HCT116 (cell line): ENCODE results near the gene OR10H2. TPM values are rescaled to one million over a fixed set of nuclear protein-coding genes. Genes with fewer than 3 reads are reported as not detected.
"Not testable (repeated sequence)": the region's sequence is repeated elsewhere in the genome, so short reads cannot be mapped to it uniquely, and the experiment has no call there.

Source experiments
- ATAC-seq: fragments of 200-7000 bp; cut with Tn5 transposase; 2 replicates; pipeline ENCODE4 v1.9.1; 2020; ENCODE audit warnings: mild to moderate bottlenecking, moderate library complexity
- BruUV-seq: library from RNA; stranded (reverse); fragments of 400-500 nt; replicated peaks from 2 replicates; lab custom pipeline; 2021; lab: Mats Ljungman, UMichigan
- CTCF ChIA-PET: fragments of 300-600 bp; sonication (Branson Sonifier 250); formaldehyde crosslinking; loops from one replicate; lab custom pipeline; 2021; ENCODE audit warnings: antibody characterized with exemption; lab: Charles Lee
- POLR2A ChIA-PET: fragments of 300-600, 350-600 bp; sonication (Branson Sonifier 250); formaldehyde crosslinking; loops from one replicate; lab custom pipeline; 2021; ENCODE audit warnings: antibody characterized with exemption; lab: Charles Lee
- RAD21 ChIA-PET, 2 experiments: fragments of 300-600 bp; sonication (Branson Sonifier 250); formaldehyde crosslinking; loops; one replicate each; lab custom pipeline; 2023; ENCODE audit warnings: low total read pairs in 2 of 2; ENCODE audit not compliant: uncharacterized antibody in 2 of 2, unreplicated experiment in 2 of 2, low non-redundant PET in 1 of 2; lab: Charles Lee
- DNase-seq: peaks from one replicate; pipeline ENCODE4 v3.0.0-alpha.2; 2010; ENCODE audit warnings: low read depth, low spot score
- H2AFZ ChIP-seq: fragments of 200-600 bp; shearing (Covaris generic), sonication (generic); 2 replicates; pipeline ENCODE4 v1.6.1; 2017; ENCODE audit warnings: low read depth, mixed run types, mixed read lengths, antibody characterized with exemption, low read length; ENCODE audit not compliant: poor library complexity, severe bottlenecking
- H3K27ac ChIP-seq: 2 replicates; pipeline ENCODE4 v1.5.1; 2012; ENCODE audit warnings: low read depth, low read length
- H3K27me3 ChIP-seq: fragments of 200-600 bp; sonication (generic); 2 replicates; pipeline ENCODE4 v1.6.1; 2016; ENCODE audit warnings: mixed run types, low read length, mixed read lengths; ENCODE audit not compliant: insufficient read depth
- H3K36me3 ChIP-seq, 2 experiments: fragments of 200-500 bp in 1 of 2; fragments of 200-600 bp in 1 of 2; sonication (Bioruptor generic) in 1 of 2; sonication (generic) in 1 of 2; 2 replicates each; pipeline versions ENCODE4 v1.5.1 to v1.6.1; 2014 to 2016; ENCODE audit warnings: low read length in 2 of 2, inconsistent platforms in 1 of 2, mixed read lengths in 1 of 2, mixed run types in 1 of 2; ENCODE audit not compliant: insufficient read depth in 2 of 2, control insufficient read depth in 1 of 2
- H3K4me1 ChIP-seq, 2 experiments: fragments of 200-600 bp in 1 of 2; sonication (generic) in 1 of 2; 2 replicates each; pipeline versions ENCODE4 v1.5.1 to v1.6.1; 2012 to 2017; ENCODE audit warnings: low read length in 2 of 2, inconsistent platforms in 1 of 2, mild to moderate bottlenecking in 1 of 2, mixed read lengths in 1 of 2, mixed run types in 1 of 2, moderate library complexity in 1 of 2; ENCODE audit not compliant: insufficient read depth in 2 of 2, control insufficient read depth in 1 of 2
- H3K4me2 ChIP-seq: fragments of 200-600 bp; sonication (generic); 2 replicates; pipeline ENCODE4 v1.6.1; 2017; ENCODE audit warnings: mixed run types, low read length, mixed read lengths
- H3K4me3 ChIP-seq, 2 experiments: fragments of 200-600 bp in 1 of 2; sonication (generic) in 1 of 2; replicated peaks in 1 of 2; 2 replicates each; pipeline ENCODE4 v1.5.1; 2011 to 2016; ENCODE audit warnings: low read length in 2 of 2, control low read depth in 1 of 2, low read depth in 1 of 2, mild to moderate bottlenecking in 1 of 2, mixed read lengths in 1 of 2, mixed run types in 1 of 2
- H3K79me2 ChIP-seq: fragments of 200-600 bp; sonication (generic); 2 replicates; pipeline ENCODE4 v1.6.1; 2017; ENCODE audit warnings: mild to moderate bottlenecking, mixed run types, low read length, moderate library complexity, mixed read lengths; ENCODE audit not compliant: insufficient read depth
- H3K9ac ChIP-seq: fragments of 200-600 bp; sonication (generic); 2 replicates; pipeline ENCODE4 v1.6.1; 2016; ENCODE audit warnings: low read length, mixed read lengths
- H3K9me2 ChIP-seq: fragments of 200-600 bp; sonication (generic), shearing (Covaris generic); 2 replicates; pipeline ENCODE4 v1.6.1; 2017; ENCODE audit warnings: mixed run types, mild to moderate bottlenecking, moderate library complexity; ENCODE audit not compliant: insufficient read depth
- H3K9me3 ChIP-seq, 2 experiments: fragments of 200-500 bp in 1 of 2; fragments of 200-600 bp in 1 of 2; sonication (Bioruptor generic) in 1 of 2; sonication (generic) in 1 of 2; 2 replicates each; pipeline ENCODE4 v1.6.1; 2014 to 2017; ENCODE audit warnings: low read length in 2 of 2, mixed read lengths in 2 of 2, inconsistent platforms in 1 of 2, low read depth in 1 of 2, mild to moderate bottlenecking in 1 of 2, mixed run types in 1 of 2, moderate library complexity in 1 of 2; ENCODE audit not compliant: control insufficient read depth in 1 of 2, insufficient read depth in 1 of 2
- H4K20me1 ChIP-seq: fragments of 200-600 bp; sonication (generic), shearing (Covaris generic); 2 replicates; pipeline ENCODE4 v1.6.1; 2017; ENCODE audit warnings: mixed run types, mild to moderate bottlenecking, moderate library complexity; ENCODE audit not compliant: insufficient read depth
- ATF3 ChIP-seq: IDR thresholded peaks from 2 replicates; pipeline ENCODE4 v1.6.1; 2012
- CEBPB ChIP-seq: IDR thresholded peaks from 2 replicates; pipeline ENCODE4 v1.6.1; 2012; ENCODE audit warnings: low read depth
- CTCF ChIP-seq, 3 experiments: fragments of 200-600 bp in 1 of 3; sonication (generic) in 1 of 3; IDR thresholded peaks in 2 of 3; conservative IDR thresholded peaks in 1 of 3; 2 replicates each; pipeline ENCODE4 v1.5.1; 2012 to 2017; ENCODE audit warnings: low read depth in 2 of 3, low read length in 2 of 3, antibody characterized with exemption in 1 of 3, borderline replicate concordance in 1 of 3, control low read depth in 1 of 3, mild to moderate bottlenecking in 1 of 3, mixed read lengths in 1 of 3, mixed run types in 1 of 3, moderate library complexity in 1 of 3; ENCODE audit not compliant: insufficient read depth in 1 of 3
- EGR1 ChIP-seq: IDR thresholded peaks from 2 replicates; pipeline ENCODE4 v1.6.1; 2012; ENCODE audit warnings: low read depth
- FOSL1 ChIP-seq: IDR thresholded peaks from 2 replicates; pipeline ENCODE4 v1.6.1; 2012; ENCODE audit warnings: low read depth
- MAX ChIP-seq: IDR thresholded peaks from 2 replicates; pipeline ENCODE4 v1.6.1; 2012
- SIN3A ChIP-seq: IDR thresholded peaks from 2 replicates; pipeline ENCODE4 v1.6.1; 2012; ENCODE audit warnings: low read depth
- YY1 ChIP-seq: IDR thresholded peaks from 2 replicates; pipeline ENCODE4 v1.6.1; 2011; ENCODE audit warnings: low read length, low read depth, moderate library complexity, mild to moderate bottlenecking; ENCODE audit not compliant: insufficient replicate concordance; ENCODE audit errors: extremely low read depth
- ZNF274 ChIP-seq: fragments of 200-500 bp; sonication (Bioruptor generic); IDR thresholded peaks from 2 replicates; pipeline ENCODE4 v1.6.1; 2014; ENCODE audit warnings: mild to moderate bottlenecking, low read depth, low read length, inconsistent platforms
- intact Hi-C: fragments of 100-400 bp; cut with micrococcal nuclease; formaldehyde crosslinking; loops from 2 replicates; pipeline ENCODE4 v1.10.0; 2022
- total RNA-seq: library from RNA; stranded (reverse); gene quantifications from one replicate; pipeline ENCODE4 v1.2.1, GENCODE V29; 2021; ENCODE audit not compliant: unreplicated experiment
- TF ChIP-seq, protein P1 (sequence below): IDR thresholded peaks from 2 replicates; pipeline ENCODE4 v1.6.1; 2011; ENCODE audit warnings: mild to moderate bottlenecking, low read length, moderate library complexity; ENCODE audit not compliant: insufficient replicate concordance; ENCODE audit errors: extremely low read depth

The OR10H2 gene
- total RNA-seq, 1 experiment from 2014 or later: not detected

DNA sequence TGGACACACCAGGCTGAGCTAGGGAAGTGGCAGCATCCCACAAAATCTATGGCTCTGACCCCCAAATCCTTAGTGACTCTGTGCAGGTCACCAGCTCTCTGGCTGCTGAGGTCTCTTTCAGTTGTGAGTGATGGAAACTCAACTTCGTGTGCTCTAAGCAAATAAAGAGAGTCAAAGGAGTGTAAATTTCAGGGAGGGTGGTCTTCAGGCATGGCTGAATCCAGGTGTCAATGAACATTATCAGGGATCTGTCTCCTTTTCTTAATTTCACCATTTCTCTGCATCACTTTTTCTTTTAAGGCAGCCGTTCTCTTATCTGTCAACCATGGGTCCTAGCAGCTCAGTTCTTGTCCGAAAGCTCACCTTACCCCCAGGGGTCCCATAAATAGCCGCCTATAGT, 48.7 kb upstream of the OR10H2 start:
- Histone ChIP-seq H3K79me2 (no peaks in the 10 kb centered on the region), H3K4me1 (no peaks in the 10 kb centered on the region), H3K4me2 (no peak overlapping the region), H3K36me3 (no peaks in the 10 kb centered on the region), H3K9ac (no peak overlapping the region), H3K4me3 (no peak overlapping the region), H4K20me1 (no peaks in the 10 kb centered on the region), H2AFZ (no peak overlapping the region), H3K27ac (no peak overlapping the region), H3K27me3 (peaks cover 4% of the 10 kb centered on the region; the same call in 1 of the 2 replicates), H3K9me2 (no peaks in the 10 kb centered on the region), H3K9me3 (no peaks in the 10 kb centered on the region)
- ChIA-PET CTCF (no interaction called here), POLR2A (no interaction called here), RAD21 (no interaction called here)
- intact Hi-C loops: no loop called here
- TF ChIP-seq ATF3 (no peak), FOSL1 (no peak), EGR1 (no peak), SIN3A (no peak), ZNF274 (no peak), CEBPB (no peak), MAX (no peak), YY1 (no peak), CTCF (IDR thresholded peaks at IDR 0.05 in 2 of 3, conservative IDR thresholded peaks at IDR 0.05 in 1 of 3; ENCODE audit: borderline replicate concordance in 1 of 3, insufficient read depth in 1 of 3, low read depth in 2 of 3, low read length in 2 of 3) (no peak)
- TF ChIP-seq, protein P1, sequence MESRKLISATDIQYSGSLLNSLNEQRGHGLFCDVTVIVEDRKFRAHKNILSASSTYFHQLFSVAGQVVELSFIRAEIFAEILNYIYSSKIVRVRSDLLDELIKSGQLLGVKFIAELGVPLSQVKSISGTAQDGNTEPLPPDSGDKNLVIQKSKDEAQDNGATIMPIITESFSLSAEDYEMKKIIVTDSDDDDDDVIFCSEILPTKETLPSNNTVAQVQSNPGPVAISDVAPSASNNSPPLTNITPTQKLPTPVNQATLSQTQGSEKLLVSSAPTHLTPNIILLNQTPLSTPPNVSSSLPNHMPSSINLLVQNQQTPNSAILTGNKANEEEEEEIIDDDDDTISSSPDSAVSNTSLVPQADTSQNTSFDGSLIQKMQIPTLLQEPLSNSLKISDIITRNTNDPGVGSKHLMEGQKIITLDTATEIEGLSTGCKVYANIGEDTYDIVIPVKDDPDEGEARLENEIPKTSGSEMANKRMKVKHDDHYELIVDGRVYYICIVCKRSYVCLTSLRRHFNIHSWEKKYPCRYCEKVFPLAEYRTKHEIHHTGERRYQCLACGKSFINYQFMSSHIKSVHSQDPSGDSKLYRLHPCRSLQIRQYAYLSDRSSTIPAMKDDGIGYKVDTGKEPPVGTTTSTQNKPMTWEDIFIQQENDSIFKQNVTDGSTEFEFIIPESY: no peak
- DNase-seq (no peak), ATAC-seq (no peak)
- no TSS peak for BruUV-seq

DNA sequence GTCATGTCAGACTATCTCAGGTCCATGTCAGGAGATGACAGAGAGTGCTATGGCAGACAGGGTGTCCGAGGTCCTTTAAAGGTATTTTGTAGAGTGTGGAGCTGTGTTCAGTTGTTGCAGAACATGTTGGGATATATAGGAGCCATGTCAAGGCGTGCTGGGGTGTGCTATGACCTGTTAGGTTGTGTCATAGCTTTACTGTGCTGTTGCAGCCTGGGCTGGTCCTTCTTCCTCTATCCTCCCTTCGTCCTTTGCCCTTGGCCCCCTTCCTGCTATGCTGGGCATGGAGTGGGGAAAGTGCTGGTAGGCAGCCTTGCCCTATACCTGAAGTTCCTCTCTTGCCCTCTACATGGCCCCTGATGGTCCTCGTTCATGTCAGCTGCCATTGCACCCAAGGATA, 48.0 kb upstream of the OR10H2 start:
- H3K9me2 ChIP-seq, H3K9ac ChIP-seq, H4K20me1 ChIP-seq, H3K4me1 ChIP-seq, H3K27ac ChIP-seq, RAD21 ChIA-PET, H2AFZ ChIP-seq, H3K27me3 ChIP-seq, ATAC-seq, intact Hi-C loops, DNase-seq, CTCF ChIA-PET, H3K9me3 ChIP-seq, H3K36me3 ChIP-seq, H3K4me3 ChIP-seq, POLR2A ChIA-PET, BruUV-seq, H3K4me2 ChIP-seq, H3K79me2 ChIP-seq: not testable (repeated sequence)
